HepG2 (cell line): ENCODE measurements around the gene KCNH1. TPM values are rescaled to one million over a fixed set of nuclear protein-coding genes. Genes with fewer than 3 reads are reported as not detected.

Experiments used
- ATAC-seq: fragments of 200-7000 bp; cut with Tn5 transposase; 3 replicates; pipeline ENCODE4 v1.9.1; 2020; ENCODE audit warnings: mild to moderate bottlenecking, moderate library complexity
- BruUV-seq: library from RNA; stranded (reverse); fragments of 400-500 nt; replicated peaks from 2 replicates; lab custom pipeline; 2021; lab: Mats Ljungman, UMichigan
- CTCF ChIA-PET: fragments of 300-600 bp; formaldehyde crosslinking; extraction: SDS; loops from one replicate; lab custom pipeline; 2021; ENCODE audit warnings: low total read pairs, inconsistent platforms, low intra/inter-chr PET ratio; lab: Yijun Ruan, JAX
- POLR2A ChIA-PET: fragments of 350-600 bp; sonication (Branson Sonifier 250); formaldehyde crosslinking; loops from one replicate; lab custom pipeline; 2020; ENCODE audit warnings: antibody characterized with exemption, inconsistent platforms; lab: Yijun Ruan, JAX
- DNase-seq: peaks from one replicate; pipeline ENCODE4 v3.0.0-alpha.2; 2015; ENCODE audit warnings: low spot score
- FAIRE-seq: peaks from 3 replicates; lab custom pipeline; 2011; peaks lifted over from hg19 to GRCh38; lab: Jason Lieb, UNC
- H2AFZ ChIP-seq: one replicate; pipeline ENCODE4 v1.6.1; 2011; ENCODE audit warnings: low read length, inconsistent platforms
- H3K27ac ChIP-seq: fragments of 300-600 bp; 3 replicates; pipeline ENCODE4 v1.8.0; 2011; ENCODE audit warnings: mixed run types, mild to moderate bottlenecking, mixed read lengths, low read length, inconsistent platforms; ENCODE audit not compliant: insufficient read depth; ENCODE audit errors: extremely low read length
- H3K27me3 ChIP-seq, 2 experiments: fragments of 200-600 bp in 1 of 2; 2 replicates in 1 of 2; 3 replicates in 1 of 2; pipeline versions ENCODE4 v1.6.0 to v1.8.0; 2011; ENCODE audit warnings: low read length in 2 of 2, mild to moderate bottlenecking in 2 of 2, moderate library complexity in 2 of 2, inconsistent platforms in 1 of 2; ENCODE audit not compliant: insufficient read depth in 2 of 2, control insufficient read depth in 1 of 2
- H3K36me3 ChIP-seq, 2 experiments: fragments of 200-600 bp in 1 of 2; replicated peaks in 1 of 2; 2 replicates in 1 of 2; 3 replicates in 1 of 2; pipeline versions ENCODE4 v1.5.1 to v1.8.0; 2011; ENCODE audit warnings: low read length in 2 of 2, inconsistent platforms in 1 of 2; ENCODE audit not compliant: insufficient read depth in 2 of 2, control insufficient read depth in 1 of 2
- H3K4me1 ChIP-seq: 2 replicates; pipeline ENCODE4 v1.5.1; 2012; ENCODE audit warnings: low read length, inconsistent platforms; ENCODE audit not compliant: insufficient read depth
- H3K4me2 ChIP-seq: 2 replicates; pipeline ENCODE4 v1.6.0; 2011; ENCODE audit warnings: low read depth, low read length, inconsistent platforms
- H3K4me3 ChIP-seq, 3 experiments: fragments of 200-600 bp in 1 of 3; sonication (generic), shearing (Covaris generic) in 1 of 3; replicated peaks in 1 of 3; 2 replicates each; pipeline ENCODE4 v1.5.1; 2011 to 2016; ENCODE audit warnings: low read length in 3 of 3, inconsistent platforms in 2 of 3, low read depth in 2 of 3, mild to moderate bottlenecking in 2 of 3, control low read depth in 1 of 3, mixed read lengths in 1 of 3; ENCODE audit not compliant: insufficient read depth in 1 of 3
- H3K79me2 ChIP-seq: one replicate; pipeline ENCODE4 v1.6.1; 2011; ENCODE audit warnings: low read length, inconsistent platforms; ENCODE audit not compliant: insufficient read depth
- H3K9ac ChIP-seq: 2 replicates; pipeline ENCODE4 v1.6.0; 2011; ENCODE audit warnings: mild to moderate bottlenecking, low read depth, low read length, inconsistent platforms; ENCODE audit not compliant: insufficient read depth
- H3K9me3 ChIP-seq: 2 replicates; pipeline ENCODE4 v1.5.1; 2012; ENCODE audit warnings: mild to moderate bottlenecking, low read length
- H4K20me1 ChIP-seq: 2 replicates; pipeline ENCODE4 v1.6.0; 2011; ENCODE audit warnings: inconsistent platforms, mild to moderate bottlenecking, low read length, moderate library complexity; ENCODE audit not compliant: insufficient read depth
- ARNT ChIP-seq: fragments of 450-650 bp; IDR thresholded peaks from 2 replicates; pipeline ENCODE4 v1.6.1; 2017
- CHD2 ChIP-seq: IDR thresholded peaks from 2 replicates; pipeline ENCODE4 v1.6.1; 2011; ENCODE audit warnings: low read depth, low read length, improper control_type of control experiment
- HES4 ChIP-seq: sonication (generic); formaldehyde crosslinking; IDR thresholded peaks from 2 replicates; pipeline ENCODE4 v1.9.0; 2021; ENCODE audit warnings: mild to moderate bottlenecking, missing genetic modification reagents, borderline replicate concordance
- MIXL1 ChIP-seq: IDR thresholded peaks from 2 replicates; pipeline ENCODE4 v1.6.1; 2016
- RELA ChIP-seq: sonication (generic); formaldehyde crosslinking; IDR thresholded peaks from 2 replicates; pipeline ENCODE4 v1.4.0; 2020; ENCODE audit warnings: missing genetic modification reagents
- SMAD1 ChIP-seq: sonication (generic); formaldehyde crosslinking; IDR thresholded peaks from 2 replicates; pipeline ENCODE4 v1.4.0; 2020; ENCODE audit warnings: missing genetic modification reagents, low read depth, mild to moderate bottlenecking, borderline replicate concordance
- SMARCE1 ChIP-seq: fragments of 450-650 bp; IDR thresholded peaks from 2 replicates; pipeline ENCODE4 v1.6.1; 2017; ENCODE audit warnings: borderline replicate concordance
- SUZ12 ChIP-seq: fragments of 150-350 bp; IDR thresholded peaks from 2 replicates; pipeline ENCODE4 v1.6.1; 2014; ENCODE audit warnings: low read depth, low read length
- ZBTB1 ChIP-seq: sonication (generic); formaldehyde crosslinking; IDR thresholded peaks from 2 replicates; pipeline ENCODE4 v1.4.0; 2020; ENCODE audit warnings: missing genetic modification reagents, borderline replicate concordance
- ZNF530 ChIP-seq: sonication (generic); formaldehyde crosslinking; IDR thresholded peaks from 2 replicates; pipeline ENCODE4 v1.5.0; 2020; ENCODE audit warnings: low read depth, mild to moderate bottlenecking, missing genetic modification reagents
- ZNF562 ChIP-seq: sonication (generic); formaldehyde crosslinking; IDR thresholded peaks from 2 replicates; pipeline ENCODE4 v1.8.0; 2022; ENCODE audit warnings: missing genetic modification reagents, borderline replicate concordance
- ZNF615 ChIP-seq: sonication (generic); formaldehyde crosslinking; IDR thresholded peaks from 2 replicates; pipeline ENCODE4 v1.5.0; 2020; ENCODE audit warnings: mild to moderate bottlenecking, missing genetic modification reagents, borderline replicate concordance
- ZNF816 ChIP-seq: sonication (generic); formaldehyde crosslinking; IDR thresholded peaks from 2 replicates; pipeline ENCODE4 v1.8.0; 2022; ENCODE audit warnings: missing genetic modification reagents, mild to moderate bottlenecking, borderline replicate concordance
- WGBS: methylation state at CpG from one replicate; pipeline ENCODE4 v1.1.6; 2017; ENCODE audit warnings: low lambda C conversion rate; 5-methylcytosine and 5-hydroxymethylcytosine counted together
- in situ Hi-C: cut with HindIII; loops from 2 replicates; pipeline ENCODE4 v1.10.0; 2017; ENCODE audit warnings: low pct_unique_long_range_greater_than_20kb; ENCODE audit not compliant: extremely low pct_ligation_motif_present
- intact Hi-C: fragments of 100-400 bp; cut with micrococcal nuclease; formaldehyde crosslinking; loops from one replicate; pipeline ENCODE4 v1.10.0; 2022; ENCODE audit not compliant: unreplicated experiment
- polyA plus RNA-seq, 8 experiments: library from polyadenylated mRNA; depleted of rRNA in 3 of 8; stranded (reverse) in 7 of 8; unstranded in 1 of 8; fragments of >200 nt; fragmentation: Illumina TruSeq in 4 of 8; extraction: Trizol in 4 of 8; gene quantifications; 2 replicates each; pipeline versions ENCODE4 v1.2.1 to v1.2.3, GENCODE V29; 2011 to 2016; ENCODE audit warnings: low read depth in 4 of 8, missing spikeins in 1 of 8, mixed read lengths in 1 of 8; ENCODE audit not compliant: insufficient read depth in 1 of 8
- total RNA-seq, 5 experiments: library from RNA; depleted of rRNA; stranded (reverse); fragments of >200 nt; fragmentation: Illumina TruSeq; extraction: Trizol; gene quantifications; 2 replicates each; pipeline ENCODE4 v1.2.3, GENCODE V29; 2016; ENCODE audit warnings: low read depth in 1 of 5
- TF ChIP-seq, protein P1 (sequence below): sonication (generic); formaldehyde crosslinking; IDR thresholded peaks from 2 replicates; pipeline ENCODE4 v1.5.1; 2020; ENCODE audit warnings: missing genetic modification reagents, mild to moderate bottlenecking, borderline replicate concordance
- TF ChIP-seq, protein P2 (sequence below): sonication (generic); formaldehyde crosslinking; IDR thresholded peaks from 2 replicates; pipeline ENCODE4 v1.5.0; 2020; ENCODE audit warnings: mild to moderate bottlenecking, missing genetic modification reagents
- TF ChIP-seq, protein P3 (sequence below): sonication (generic); formaldehyde crosslinking; IDR thresholded peaks from 2 replicates; pipeline ENCODE4 v1.5.0; 2020; ENCODE audit warnings: missing genetic modification reagents, mild to moderate bottlenecking, borderline replicate concordance
- TF ChIP-seq, protein P4 (sequence below): sonication (generic); formaldehyde crosslinking; IDR thresholded peaks from 2 replicates; pipeline ENCODE4 v1.8.1; 2023; ENCODE audit warnings: mild to moderate bottlenecking, inconsistent platforms, moderate library complexity, missing genetic modification reagents, borderline replicate concordance

KCNH1 gene
- total and polyA plus RNA-seq, 2 of the 13 experiments (the other 11 are each of a cell fraction or from before 2014, with no cell fraction given): not detected

DNA sequence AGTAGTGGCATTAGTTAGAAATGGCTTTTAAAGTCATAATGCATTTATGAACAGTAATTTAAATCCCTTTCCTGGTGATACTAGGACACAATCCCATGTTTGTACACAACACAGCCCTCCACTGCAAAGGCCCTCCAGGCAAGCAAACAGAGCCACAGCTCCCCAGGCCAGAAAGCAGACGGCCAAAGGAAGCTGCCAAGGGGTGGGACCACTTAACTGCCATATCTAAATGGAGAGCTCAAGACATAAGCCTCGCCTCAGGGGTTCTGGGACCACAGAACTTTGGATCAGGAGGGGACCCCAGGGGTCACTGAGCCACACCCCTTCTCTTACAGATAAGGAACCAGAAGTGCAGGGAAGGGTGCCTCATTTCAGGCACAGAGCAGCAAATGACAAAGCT lies 189.7 kb downstream of the KCNH1 start:
- POLR2A ChIA-PET: no interaction called here
- no TSS peak for BruUV-seq
- WGBS: 0% methylated on average over 2 of the region's 2 CpGs

More for the DNA sequence above, 189.7 kb downstream of the KCNH1 start:
- Histone ChIP-seq H3K4me3 (no peak overlapping the region), H3K9me3 (no peaks in the 10 kb centered on the region), H3K27me3 (no peaks in the 10 kb centered on the region), H4K20me1 (no peaks in the 10 kb centered on the region), H3K79me2 (no peaks in the 10 kb centered on the region), H3K27ac (no peak overlapping the region), H2AFZ (no peak overlapping the region), H3K4me2 (no peak overlapping the region), H3K4me1 (no peaks in the 10 kb centered on the region), H3K36me3 (no peaks in the 10 kb centered on the region), H3K9ac (no peak overlapping the region)
- no peak for ATAC-seq
- FAIRE-seq: no peak
- intact Hi-C loops (no loop called here), in situ Hi-C loops (no loop called here)
- no peak for DNase-seq
- no peak for TF ChIP-seq RELA (CRISPR knock-in tag)
- TF ChIP-seq, protein P1, sequence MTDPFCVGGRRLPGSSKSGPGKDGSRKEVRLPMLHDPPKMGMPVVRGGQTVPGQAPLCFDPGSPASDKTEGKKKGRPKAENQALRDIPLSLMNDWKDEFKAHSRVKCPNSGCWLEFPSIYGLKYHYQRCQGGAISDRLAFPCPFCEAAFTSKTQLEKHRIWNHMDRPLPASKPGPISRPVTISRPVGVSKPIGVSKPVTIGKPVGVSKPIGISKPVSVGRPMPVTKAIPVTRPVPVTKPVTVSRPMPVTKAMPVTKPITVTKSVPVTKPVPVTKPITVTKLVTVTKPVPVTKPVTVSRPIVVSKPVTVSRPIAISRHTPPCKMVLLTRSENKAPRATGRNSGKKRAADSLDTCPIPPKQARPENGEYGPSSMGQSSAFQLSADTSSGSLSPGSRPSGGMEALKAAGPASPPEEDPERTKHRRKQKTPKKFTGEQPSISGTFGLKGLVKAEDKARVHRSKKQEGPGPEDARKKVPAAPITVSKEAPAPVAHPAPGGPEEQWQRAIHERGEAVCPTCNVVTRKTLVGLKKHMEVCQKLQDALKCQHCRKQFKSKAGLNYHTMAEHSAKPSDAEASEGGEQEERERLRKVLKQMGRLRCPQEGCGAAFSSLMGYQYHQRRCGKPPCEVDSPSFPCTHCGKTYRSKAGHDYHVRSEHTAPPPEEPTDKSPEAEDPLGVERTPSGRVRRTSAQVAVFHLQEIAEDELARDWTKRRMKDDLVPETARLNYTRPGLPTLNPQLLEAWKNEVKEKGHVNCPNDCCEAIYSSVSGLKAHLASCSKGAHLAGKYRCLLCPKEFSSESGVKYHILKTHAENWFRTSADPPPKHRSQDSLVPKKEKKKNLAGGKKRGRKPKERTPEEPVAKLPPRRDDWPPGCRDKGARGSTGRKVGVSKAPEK: no peak
- TF ChIP-seq ZNF816: no peak
- TF ChIP-seq, protein P2, sequence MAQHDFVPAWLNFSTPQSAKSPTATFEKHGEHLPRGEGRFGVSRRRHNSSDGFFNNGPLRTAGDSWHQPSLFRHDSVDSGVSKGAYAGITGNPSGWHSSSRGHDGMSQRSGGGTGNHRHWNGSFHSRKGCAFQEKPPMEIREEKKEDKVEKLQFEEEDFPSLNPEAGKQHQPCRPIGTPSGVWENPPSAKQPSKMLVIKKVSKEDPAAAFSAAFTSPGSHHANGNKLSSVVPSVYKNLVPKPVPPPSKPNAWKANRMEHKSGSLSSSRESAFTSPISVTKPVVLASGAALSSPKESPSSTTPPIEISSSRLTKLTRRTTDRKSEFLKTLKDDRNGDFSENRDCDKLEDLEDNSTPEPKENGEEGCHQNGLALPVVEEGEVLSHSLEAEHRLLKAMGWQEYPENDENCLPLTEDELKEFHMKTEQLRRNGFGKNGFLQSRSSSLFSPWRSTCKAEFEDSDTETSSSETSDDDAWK (CRISPR knock-in tag): no peak
- TF ChIP-seq SMAD1 (CRISPR knock-in tag): no peak
- TF ChIP-seq CHD2: no peak
- TF ChIP-seq ZNF530 (CRISPR knock-in tag): no peak
- TF ChIP-seq ZNF562: no peak
- TF ChIP-seq, protein P3, sequence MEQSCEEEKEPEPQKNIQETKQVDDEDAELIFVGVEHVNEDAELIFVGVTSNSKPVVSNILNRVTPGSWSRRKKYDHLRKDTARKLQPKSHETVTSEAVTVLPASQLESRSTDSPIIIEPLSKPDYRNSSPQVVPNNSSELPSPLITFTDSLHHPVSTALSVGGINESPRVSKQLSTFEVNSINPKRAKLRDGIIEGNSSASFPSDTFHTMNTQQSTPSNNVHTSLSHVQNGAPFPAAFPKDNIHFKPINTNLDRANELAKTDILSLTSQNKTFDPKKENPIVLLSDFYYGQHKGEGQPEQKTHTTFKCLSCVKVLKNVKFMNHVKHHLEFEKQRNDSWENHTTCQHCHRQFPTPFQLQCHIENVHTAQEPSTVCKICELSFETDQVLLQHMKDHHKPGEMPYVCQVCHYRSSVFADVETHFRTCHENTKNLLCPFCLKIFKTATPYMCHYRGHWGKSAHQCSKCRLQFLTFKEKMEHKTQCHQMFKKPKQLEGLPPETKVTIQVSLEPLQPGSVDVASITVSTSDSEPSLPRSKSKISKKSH: no peak
- no peak for TF ChIP-seq HES4
- no peak for TF ChIP-seq ZBTB1 (CRISPR knock-in tag)
- TF ChIP-seq SUZ12: no peak
- no peak for TF ChIP-seq SMARCE1
- no peak for TF ChIP-seq MIXL1
- no peak for TF ChIP-seq ZNF615
- TF ChIP-seq, protein P4, sequence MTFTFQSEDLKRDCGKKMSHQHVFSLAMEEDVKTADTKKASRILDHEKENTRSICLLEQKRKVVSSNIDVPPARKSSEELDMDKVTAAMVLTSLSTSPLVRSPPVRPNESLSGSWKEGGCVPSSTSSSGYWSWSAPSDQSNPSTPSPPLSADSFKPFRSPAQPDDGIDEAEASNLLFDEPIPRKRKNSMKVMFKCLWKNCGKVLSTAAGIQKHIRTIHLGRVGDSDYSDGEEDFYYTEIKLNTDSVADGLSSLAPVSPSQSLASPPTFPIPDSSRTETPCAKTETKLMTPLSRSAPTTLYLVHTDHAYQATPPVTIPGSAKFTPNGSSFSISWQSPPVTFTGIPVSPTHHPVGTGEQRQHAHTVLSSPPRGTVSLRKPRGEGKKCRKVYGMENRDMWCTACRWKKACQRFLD: no peak
- no peak for TF ChIP-seq ARNT
- CTCF ChIA-PET: no interaction called here
